ENCODE data around the gene TNFRSF13B.
"Not testable (repeated sequence)": the region's sequence is repeated elsewhere in the genome, so short reads cannot be mapped to it uniquely, and the experiment has no call there.

TNFRSF13B gene

DNA sequence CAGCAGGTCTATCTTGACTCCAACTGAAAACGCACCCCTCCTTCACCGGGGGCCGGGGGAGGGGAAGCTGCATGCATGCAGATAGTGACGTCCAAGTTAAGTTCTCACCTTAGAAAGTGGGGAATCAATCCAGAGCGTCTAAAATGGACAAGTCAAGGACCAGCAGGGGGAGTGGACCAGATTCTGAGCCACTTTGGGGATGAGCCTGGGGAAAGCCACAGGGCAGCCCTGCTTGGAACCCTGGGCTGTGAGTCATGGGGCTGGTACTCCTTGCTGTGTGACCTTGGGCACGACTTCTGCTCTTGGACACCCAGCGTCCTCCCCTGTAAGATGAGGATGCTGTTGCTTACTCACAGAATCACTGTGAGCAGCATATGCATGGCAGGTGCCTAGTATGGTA lies 9.1 kb downstream of the TNFRSF13B start:
- no peak for DNase-seq (ENCODE audit: low read depth in 2 of 3, low spot score in 1 of 3)

DNA sequence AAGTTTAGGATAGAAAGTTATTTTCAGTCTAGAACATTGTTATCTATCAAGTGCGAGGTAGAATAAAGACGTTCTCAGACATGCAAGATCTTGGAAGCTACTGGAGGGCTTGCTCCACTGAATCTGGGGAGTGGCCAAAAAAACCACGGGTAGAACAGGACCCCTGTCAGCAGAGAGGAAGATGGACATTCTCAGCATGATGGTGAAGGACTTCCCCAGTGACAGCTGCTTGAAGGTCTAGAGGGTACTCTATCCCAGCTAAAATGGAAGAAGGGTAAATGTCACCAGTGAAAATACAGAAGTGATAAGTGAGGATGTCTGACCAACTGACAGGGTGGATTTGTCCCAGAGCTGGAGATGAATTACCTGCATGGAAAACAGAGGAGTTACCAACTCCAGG lies 10.1 kb downstream of the TNFRSF13B start:
- no peak for DNase-seq (ENCODE audit: low read depth in 2 of 3, low spot score in 1 of 3)

DNA sequence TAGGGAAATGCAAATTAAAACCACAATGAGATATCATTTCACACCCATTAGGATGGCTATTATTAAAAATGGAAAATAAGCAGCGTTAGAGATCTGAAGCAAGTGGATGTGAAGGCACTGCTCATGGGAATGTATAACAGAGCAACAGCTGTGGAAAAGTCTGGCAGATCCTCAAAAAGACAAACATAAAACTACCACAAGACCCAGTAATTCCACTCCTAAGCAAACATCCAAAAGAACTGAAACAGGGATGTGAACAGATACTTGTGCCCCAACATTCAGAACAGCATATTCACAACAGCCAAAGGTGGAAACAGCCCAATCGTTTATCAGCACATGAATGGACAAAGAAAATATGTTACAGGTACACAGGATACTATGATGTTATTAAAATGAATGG lies 10.9 kb downstream of the TNFRSF13B start:
- not testable (repeated sequence) for DNase-seq (ENCODE audit: low read depth in 2 of 3, low spot score in 1 of 3)

- DNase-seq (ENCODE audit: low read depth in 2 of 3, low spot score in 1 of 3): not testable (repeated sequence)
Measured at GRCh38 chr17:16955011-16955410, 16.9 kb downstream of the TNFRSF13B start.

DNA sequence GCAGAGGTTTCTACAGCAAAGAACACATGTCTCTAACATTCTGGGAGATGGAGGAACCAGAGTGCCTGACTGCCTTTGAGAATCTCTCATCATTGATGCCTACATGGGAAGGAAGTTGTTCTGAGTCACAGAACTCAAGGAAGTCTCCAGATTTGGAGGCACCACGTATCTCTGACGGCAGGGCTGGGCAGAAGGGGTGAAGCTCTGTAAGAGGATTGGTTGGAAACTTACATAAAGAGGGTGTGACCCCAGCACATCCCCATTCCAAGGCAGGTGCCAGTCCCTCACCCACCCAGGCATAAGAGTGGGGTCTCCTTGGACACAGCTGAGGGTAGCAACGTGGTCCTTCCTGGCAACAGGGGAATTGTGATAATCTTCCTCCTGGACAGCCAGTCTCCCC lies 17.4 kb downstream of the TNFRSF13B start:
- DNase-seq (ENCODE audit: low read depth in 2 of 3, low spot score in 1 of 3): no peak

- DNase-seq (ENCODE audit: low read depth in 2 of 3, low spot score in 1 of 3): no peak
Measured at GRCh38 chr17:16953841-16954240, 18.1 kb downstream of the TNFRSF13B start.

DNA sequence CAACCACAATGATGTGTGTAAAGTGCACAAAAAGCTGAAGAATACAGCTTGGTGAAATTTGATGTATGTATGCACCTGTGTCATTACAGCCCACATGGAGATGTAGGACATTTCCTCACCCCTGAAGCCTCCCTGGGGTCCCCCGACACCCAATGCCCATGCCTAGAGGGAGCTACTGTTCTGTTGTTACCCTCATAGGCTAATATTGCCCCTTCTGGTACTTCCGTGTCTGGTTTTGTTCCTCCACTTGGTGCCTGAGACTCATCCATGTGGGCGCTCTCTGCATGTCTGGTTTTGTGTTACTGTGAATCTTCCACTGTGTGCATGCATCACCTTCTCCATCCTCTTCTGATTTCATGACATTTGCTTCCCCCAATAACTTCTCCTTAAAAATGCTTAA lies 18.6 kb downstream of the TNFRSF13B start:
- DNase-seq (ENCODE audit: low read depth in 2 of 3, low spot score in 1 of 3): no peak

DNA sequence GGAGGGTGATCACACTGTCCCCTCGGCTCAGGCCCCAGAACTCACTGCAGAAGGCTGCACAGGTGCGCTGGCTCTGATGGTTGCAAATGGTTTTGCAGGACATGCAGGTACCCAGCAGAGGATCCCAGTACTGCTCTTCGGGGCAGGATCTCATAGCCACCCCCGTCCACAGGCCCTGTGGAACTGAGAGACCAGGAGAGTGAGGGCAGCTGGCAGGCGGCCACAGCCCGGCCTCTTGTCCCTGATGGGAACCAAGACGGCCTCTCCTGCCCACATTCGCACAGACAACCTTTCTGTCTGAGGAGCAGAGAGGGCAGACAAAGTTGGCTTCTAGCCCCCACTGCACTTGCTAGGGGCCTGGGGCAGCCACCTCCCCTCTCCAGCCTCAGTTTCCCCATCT lies 19.5 kb downstream of the TNFRSF13B start:
- DNase-seq (ENCODE audit: low read depth in 2 of 3, low spot score in 1 of 3): no peak

DNA sequence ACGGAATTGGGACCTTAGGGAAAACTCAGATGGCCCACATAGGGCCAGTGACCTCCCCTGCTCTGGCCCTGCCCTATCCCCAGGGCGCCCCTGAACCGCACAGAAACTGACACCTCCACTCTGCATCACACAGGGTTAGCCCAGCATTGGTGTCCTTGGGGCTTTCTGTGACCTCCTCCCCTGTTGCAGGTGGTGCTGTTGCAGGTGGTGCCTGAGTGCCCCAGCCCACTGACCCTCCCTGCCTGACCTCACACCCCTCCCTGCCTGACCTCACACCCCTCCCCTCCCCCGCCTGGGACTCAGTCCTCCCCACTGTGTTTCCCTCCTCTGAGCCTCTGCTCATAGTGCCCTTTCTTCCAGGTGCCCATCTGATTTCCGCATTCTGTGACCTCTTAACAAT lies 21.4 kb downstream of the TNFRSF13B start:
- DNase-seq (ENCODE audit: low read depth in 2 of 3, low spot score in 1 of 3): no peak

- no peak for DNase-seq (ENCODE audit: low read depth in 2 of 3, low spot score in 1 of 3)
Measured at GRCh38 chr17:16948587-16949376, 23.1 kb downstream of the TNFRSF13B start.

DNA sequence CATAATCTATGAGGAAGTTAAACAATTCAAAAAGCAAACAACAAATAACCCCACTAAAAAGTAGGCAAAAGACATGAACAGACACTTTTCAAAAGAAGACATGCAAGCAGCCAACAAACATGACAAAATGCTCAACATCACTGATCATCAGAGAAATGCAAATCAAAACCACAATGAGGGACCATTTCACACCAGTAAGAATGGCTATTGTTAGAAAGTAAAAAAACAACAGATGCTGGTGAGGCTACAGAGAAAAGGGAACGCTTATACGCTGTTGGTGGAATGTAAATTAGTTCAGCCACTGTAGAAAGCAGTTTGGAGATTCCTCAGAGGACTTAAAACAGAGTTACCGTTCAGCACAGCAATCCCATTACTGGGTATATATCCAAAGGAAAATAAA lies 24.4 kb downstream of the TNFRSF13B start:
- DNase-seq (ENCODE audit: low read depth in 2 of 3, low spot score in 1 of 3): no peak

GRCh38 chr17:16945663-16946218 lies 26.2 kb downstream of the TNFRSF13B start:
- DNase-seq (ENCODE audit: low read depth in 2 of 3, low spot score in 1 of 3): no peak

- DNase-seq (ENCODE audit: low read depth in 2 of 3, low spot score in 1 of 3): no peak
Measured at GRCh38 chr17:16945136-16945482, 26.8 kb downstream of the TNFRSF13B start.

GRCh38 chr17:16944334-16945135 lies 27.4 kb downstream of the TNFRSF13B start:
- DNase-seq (ENCODE audit: low read depth in 2 of 3, low spot score in 1 of 3): no peak

DNA sequence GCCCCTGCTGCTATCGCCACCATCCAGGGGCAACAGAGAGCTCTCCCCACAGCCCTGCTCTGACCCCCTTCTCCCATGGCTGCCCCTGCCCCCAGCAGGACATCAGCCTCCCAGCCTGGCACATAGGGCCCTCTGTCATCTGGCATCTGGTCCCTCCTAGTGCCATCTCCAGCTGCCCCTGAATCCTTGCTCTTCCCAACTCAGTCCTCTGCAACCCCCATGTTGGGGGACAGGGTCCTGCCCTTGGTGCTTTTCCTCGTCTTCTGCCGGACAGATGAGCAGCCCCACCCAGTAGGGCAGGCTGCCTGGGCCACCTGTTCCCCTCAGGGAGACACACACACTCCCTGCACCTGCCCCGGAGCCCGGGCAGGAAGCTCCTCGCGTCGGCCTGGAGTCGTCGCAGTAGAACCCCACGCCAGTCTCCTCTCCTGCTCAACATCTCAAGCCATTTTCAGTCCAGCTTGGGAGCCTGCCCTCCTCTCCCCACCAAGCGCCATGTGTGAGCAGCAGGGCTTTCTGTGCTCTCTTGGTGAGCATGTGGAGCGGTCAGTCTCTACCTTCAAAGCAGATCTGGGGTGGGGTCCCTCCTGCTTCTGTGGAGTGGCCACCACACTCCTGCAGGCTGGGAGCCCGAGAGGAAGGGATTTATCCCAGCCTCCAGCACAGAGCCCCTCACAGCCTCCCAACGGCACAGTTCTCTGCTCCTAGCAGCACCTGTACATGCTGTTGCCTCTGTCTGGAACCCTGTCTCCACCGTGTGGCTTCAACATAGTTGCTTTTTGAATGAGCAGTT lies 28.2 kb downstream of the TNFRSF13B start:
- DNase-seq (ENCODE audit: low read depth in 2 of 3, low spot score in 1 of 3): no peak

DNA sequence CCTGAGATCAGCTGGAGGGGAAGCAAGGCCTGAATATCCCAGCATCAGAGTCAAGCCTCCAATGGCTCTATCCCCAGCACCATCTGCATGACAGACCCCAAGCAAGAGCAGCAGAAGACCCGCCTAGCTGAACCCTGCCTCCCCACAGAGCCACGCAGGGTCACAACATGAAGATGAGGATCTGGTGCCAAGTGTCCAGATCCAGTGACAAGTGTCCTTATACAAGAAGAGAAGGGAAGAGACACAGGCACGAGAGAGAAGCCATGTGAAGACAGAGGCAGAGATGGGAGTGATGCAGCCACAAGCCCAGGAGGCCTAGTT lies 28.9 kb downstream of the TNFRSF13B start:
- DNase-seq (ENCODE audit: low read depth in 2 of 3, low spot score in 1 of 3): no peak

GRCh38 chr17:16942141-16943031 lies 29.5 kb downstream of the TNFRSF13B start:
- no peak for DNase-seq (ENCODE audit: low read depth in 2 of 3, low spot score in 1 of 3)

DNA sequence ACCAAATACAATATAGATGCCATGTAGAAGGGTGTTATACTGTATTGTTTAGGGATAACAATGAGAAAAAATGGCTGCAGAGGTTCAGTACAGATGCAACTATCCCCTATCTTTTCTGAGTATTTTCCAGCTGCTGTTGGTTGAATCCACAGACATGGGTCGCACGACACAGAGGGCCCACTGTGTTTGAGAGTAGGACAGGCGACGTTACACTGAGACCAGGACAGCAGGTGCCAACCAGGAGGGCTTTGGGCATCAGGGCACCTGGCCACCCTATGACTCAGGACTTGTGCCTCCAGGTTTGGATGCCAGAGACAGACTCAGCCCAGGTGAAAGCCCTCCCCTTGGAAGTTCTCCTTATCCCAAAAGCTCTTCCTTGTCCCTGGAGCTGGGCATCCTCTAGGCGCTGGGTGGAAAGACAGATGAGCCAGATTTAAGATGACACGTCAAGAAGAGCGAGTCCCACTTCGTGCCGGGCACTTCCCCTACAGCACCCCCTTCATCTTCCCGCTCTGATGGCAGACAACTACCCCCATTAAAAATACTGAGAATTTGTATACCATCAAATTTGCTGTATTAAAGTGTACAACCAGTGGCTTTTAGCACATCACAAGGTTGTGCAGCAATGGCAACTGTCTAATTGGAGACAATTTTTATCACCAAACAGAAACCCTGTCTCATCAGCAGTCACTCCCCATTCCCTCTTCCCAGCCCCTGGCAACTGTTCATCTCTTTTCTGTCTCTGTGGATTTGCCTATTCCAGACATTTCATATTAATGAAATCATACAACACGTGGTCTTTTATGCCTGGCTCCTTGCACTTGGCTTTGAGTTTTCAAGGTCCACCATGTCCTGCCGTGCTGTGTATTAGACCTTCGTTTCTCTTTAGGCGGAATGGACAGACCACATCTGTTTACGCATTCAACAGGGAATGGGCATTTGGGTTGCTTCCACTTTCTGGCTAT lies 30.6 kb downstream of the TNFRSF13B start:
- DNase-seq (ENCODE audit: low read depth in 2 of 3, low spot score in 1 of 3): no peak

GRCh38 chr17:16940116-16940881 lies 31.6 kb downstream of the TNFRSF13B start:
- no peak for DNase-seq (ENCODE audit: low read depth in 2 of 3, low spot score in 1 of 3)

All from stimulated activated CD4-positive, alpha-beta T cell treated with anti-CD3 and anti-CD28 coated beads, Interleukin-12 subunit alpha, Interleukin-12 subunit beta, amount 100 ng/mL, for 48 hours (primary cell).